Measurements from ENCODE around the gene EIF4EBP3. TPM values are rescaled to one million over a fixed set of nuclear protein-coding genes. Genes with fewer than 3 reads are reported as not detected.
A peak's percentile ranks its signal among the peaks of the same experiment; 100 is the strongest.

Gene EIF4EBP3
- total and polyA plus RNA-seq, 4 donors: 1.4 to 55.8 (median 8.0) TPM

DNA sequence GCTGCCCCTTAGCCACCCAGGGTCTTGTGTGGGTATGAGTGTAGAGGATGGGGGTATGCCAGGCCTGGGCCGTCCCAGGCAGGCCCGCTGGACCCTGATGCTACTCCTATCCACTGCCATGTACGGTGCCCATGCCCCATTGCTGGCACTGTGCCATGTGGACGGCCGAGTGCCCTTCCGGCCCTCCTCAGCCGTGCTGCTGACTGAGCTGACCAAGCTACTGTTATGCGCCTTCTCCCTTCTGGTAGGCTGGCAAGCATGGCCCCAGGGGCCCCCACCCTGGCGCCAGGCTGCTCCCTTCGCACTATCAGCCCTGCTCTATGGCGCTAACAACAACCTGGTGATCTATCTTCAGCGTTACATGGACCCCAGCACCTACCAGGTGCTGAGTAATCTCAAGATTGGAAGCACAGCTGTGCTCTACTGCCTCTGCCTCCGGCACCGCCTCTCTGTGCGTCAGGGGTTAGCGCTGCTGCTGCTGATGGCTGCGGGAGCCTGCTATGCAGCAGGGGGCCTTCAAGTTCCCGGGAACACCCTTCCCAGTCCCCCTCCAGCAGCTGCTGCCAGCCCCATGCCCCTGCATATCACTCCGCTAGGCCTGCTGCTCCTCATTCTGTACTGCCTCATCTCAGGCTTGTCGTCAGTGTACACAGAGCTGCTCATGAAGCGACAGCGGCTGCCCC is 19.8 kb downstream of the EIF4EBP3 start:
- Histone ChIP-seq H3K9ac (ENCODE audit: low read depth in 1 of 2, low read length in 2 of 2) (no peak overlapping the region), H3K4me3 (ENCODE audit: low read depth in 1 of 3, low read length in 3 of 3) (no peak overlapping the region), H3K4me1 (ENCODE audit: control insufficient read depth in 4 of 4, insufficient read depth in 4 of 4, low read length in 3 of 4) (peaks cover 17 to 71% (median 61%) of the 10 kb centered on the region in 4 donors), H3K9me3 (ENCODE audit: control insufficient read depth in 4 of 4, low read length in 3 of 4) (no peaks in the 10 kb centered on the region), H3K36me3 (ENCODE audit: control insufficient read depth in 4 of 4, insufficient read depth in 3 of 4, low read depth in 1 of 4, low read length in 3 of 4) (peaks cover 6 to 20% (median 15%) of the 10 kb centered on the region in 4 donors), H3K27ac (ENCODE audit: low read depth in 1 of 2, low read length in 2 of 2) (no peak overlapping the region), H3K27me3 (ENCODE audit: control insufficient read depth in 4 of 4, insufficient read depth in 4 of 4, low read length in 3 of 4) (no peaks in the 10 kb centered on the region)
- WGBS: 86% methylated on average over 22 of the region's 22 CpGs
- no peak for TF ChIP-seq FOXA2 (IDR thresholded peaks at IDR 0.05)
- no peak for DNase-seq (ENCODE audit: low spot score)

DNA sequence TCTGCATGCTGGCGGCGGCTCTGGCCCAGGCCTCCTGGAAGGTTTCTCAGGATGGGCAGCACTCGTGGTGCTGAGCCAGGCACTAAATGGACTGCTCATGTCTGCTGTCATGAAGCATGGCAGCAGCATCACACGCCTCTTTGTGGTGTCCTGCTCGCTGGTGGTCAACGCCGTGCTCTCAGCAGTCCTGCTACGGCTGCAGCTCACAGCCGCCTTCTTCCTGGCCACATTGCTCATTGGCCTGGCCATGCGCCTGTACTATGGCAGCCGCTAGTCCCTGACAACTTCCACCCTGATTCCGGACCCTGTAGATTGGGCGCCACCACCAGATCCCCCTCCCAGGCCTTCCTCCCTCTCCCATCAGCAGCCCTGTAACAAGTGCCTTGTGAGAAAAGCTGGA is 20.4 kb downstream of the EIF4EBP3 start:
- Histone ChIP-seq H3K4me1 (ENCODE audit: control insufficient read depth in 4 of 4, insufficient read depth in 4 of 4, low read length in 3 of 4) (peaks cover 12 to 66% (median 56%) of the 10 kb centered on the region in 4 donors), H3K4me3 (ENCODE audit: low read depth in 1 of 3, low read length in 3 of 3) (no peak overlapping the region), H3K27ac (ENCODE audit: low read depth in 1 of 2, low read length in 2 of 2) (no peak overlapping the region), H3K36me3 (ENCODE audit: control insufficient read depth in 4 of 4, insufficient read depth in 3 of 4, low read depth in 1 of 4, low read length in 3 of 4) (peaks cover 6 to 20% (median 15%) of the 10 kb centered on the region in 4 donors), H3K9ac (ENCODE audit: low read depth in 1 of 2, low read length in 2 of 2) (no peak overlapping the region), H3K9me3 (ENCODE audit: control insufficient read depth in 4 of 4, low read length in 3 of 4) (no peaks in the 10 kb centered on the region), H3K27me3 (ENCODE audit: control insufficient read depth in 4 of 4, insufficient read depth in 4 of 4, low read length in 3 of 4) (no peaks in the 10 kb centered on the region)
- no peak for TF ChIP-seq RAD21 (IDR thresholded peaks at IDR 0.05)
- no peak for TF ChIP-seq SP1 (IDR thresholded peaks at IDR 0.05)
- no peak for TF ChIP-seq HNF4G (IDR thresholded peaks at IDR 0.05)
- no peak for TF ChIP-seq EGR1 (IDR thresholded peaks at IDR 0.05; ENCODE audit: low read depth in 2 of 2)
- no peak for TF ChIP-seq NR2F2 (IDR thresholded peaks at IDR 0.05)
- TF ChIP-seq, protein P1, sequence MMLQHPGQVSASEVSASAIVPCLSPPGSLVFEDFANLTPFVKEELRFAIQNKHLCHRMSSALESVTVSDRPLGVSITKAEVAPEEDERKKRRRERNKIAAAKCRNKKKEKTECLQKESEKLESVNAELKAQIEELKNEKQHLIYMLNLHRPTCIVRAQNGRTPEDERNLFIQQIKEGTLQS (IDR thresholded peaks at IDR 0.05): no peak
- no peak for TF ChIP-seq FOXA1 (IDR thresholded peaks at IDR 0.05)
- no peak for TF ChIP-seq FOXA2 (IDR thresholded peaks at IDR 0.05)
- TF ChIP-seq, protein P2, sequence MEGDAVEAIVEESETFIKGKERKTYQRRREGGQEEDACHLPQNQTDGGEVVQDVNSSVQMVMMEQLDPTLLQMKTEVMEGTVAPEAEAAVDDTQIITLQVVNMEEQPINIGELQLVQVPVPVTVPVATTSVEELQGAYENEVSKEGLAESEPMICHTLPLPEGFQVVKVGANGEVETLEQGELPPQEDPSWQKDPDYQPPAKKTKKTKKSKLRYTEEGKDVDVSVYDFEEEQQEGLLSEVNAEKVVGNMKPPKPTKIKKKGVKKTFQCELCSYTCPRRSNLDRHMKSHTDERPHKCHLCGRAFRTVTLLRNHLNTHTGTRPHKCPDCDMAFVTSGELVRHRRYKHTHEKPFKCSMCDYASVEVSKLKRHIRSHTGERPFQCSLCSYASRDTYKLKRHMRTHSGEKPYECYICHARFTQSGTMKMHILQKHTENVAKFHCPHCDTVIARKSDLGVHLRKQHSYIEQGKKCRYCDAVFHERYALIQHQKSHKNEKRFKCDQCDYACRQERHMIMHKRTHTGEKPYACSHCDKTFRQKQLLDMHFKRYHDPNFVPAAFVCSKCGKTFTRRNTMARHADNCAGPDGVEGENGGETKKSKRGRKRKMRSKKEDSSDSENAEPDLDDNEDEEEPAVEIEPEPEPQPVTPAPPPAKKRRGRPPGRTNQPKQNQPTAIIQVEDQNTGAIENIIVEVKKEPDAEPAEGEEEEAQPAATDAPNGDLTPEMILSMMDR (IDR thresholded peaks at IDR 0.05; ENCODE audit: low read depth, low read length, missing input control): no peak
- no peak for TF ChIP-seq HNF4A (conservative IDR thresholded peaks at IDR 0.05)
- no peak for TF ChIP-seq RXRA (IDR thresholded peaks at IDR 0.05)
- no peak for TF ChIP-seq JUND (IDR thresholded peaks at IDR 0.05)
- no peak for TF ChIP-seq YY1 (IDR thresholded peaks at IDR 0.05)
- no peak for DNase-seq (ENCODE audit: low spot score)
- 96% methylated on average over 13 of the region's 13 CpGs for WGBS

DNA sequence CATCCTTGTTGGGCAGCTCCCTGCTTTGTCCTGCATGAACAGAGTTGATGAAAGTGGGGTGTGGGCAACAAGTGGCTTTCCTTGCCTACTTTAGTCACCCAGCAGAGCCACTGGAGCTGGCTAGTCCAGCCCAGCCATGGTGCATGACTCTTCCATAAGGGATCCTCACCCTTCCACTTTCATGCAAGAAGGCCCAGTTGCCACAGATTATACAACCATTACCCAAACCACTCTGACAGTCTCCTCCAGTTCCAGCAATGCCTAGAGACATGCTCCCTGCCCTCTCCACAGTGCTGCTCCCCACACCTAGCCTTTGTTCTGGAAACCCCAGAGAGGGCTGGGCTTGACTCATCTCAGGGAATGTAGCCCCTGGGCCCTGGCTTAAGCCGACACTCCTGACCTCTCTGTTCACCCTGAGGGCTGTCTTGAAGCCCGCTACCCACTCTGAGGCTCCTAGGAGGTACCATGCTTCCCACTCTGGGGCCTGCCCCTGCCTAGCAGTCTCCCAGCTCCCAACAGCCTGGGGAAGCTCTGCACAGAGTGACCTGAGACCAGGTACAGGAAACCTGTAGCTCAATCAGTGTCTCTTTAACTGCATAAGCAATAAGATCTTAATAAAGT is 21.1 kb downstream of the EIF4EBP3 start:
- Histone ChIP-seq H3K9ac (ENCODE audit: low read depth in 1 of 2, low read length in 2 of 2) (peak overlapping the region in 1 of 2 donors; percentile 39), H3K4me3 (ENCODE audit: low read depth in 1 of 3, low read length in 3 of 3) (no peak overlapping the region), H3K27me3 (ENCODE audit: control insufficient read depth in 4 of 4, insufficient read depth in 4 of 4, low read length in 3 of 4) (no peaks in the 10 kb centered on the region), H3K4me1 (ENCODE audit: control insufficient read depth in 4 of 4, insufficient read depth in 4 of 4, low read length in 3 of 4) (peaks cover 14 to 67% (median 57%) of the 10 kb centered on the region in 4 donors), H3K9me3 (ENCODE audit: control insufficient read depth in 4 of 4, low read length in 3 of 4) (no peaks in the 10 kb centered on the region), H3K36me3 (ENCODE audit: control insufficient read depth in 4 of 4, insufficient read depth in 3 of 4, low read depth in 1 of 4, low read length in 3 of 4) (peaks cover 6 to 20% (median 15%) of the 10 kb centered on the region in 4 donors), H3K27ac (ENCODE audit: low read depth in 1 of 2, low read length in 2 of 2) (peak overlapping the region; percentile 27 to 44)
- WGBS: 98% methylated on average over 2 of the region's 2 CpGs
- DNase-seq (ENCODE audit: low spot score): no peak
- TF ChIP-seq JUND (IDR thresholded peaks at IDR 0.05) (no peak), GABPA (IDR thresholded peaks at IDR 0.05 in 1 of 2, conservative IDR thresholded peaks at IDR 0.05 in 1 of 2) (no peak), EGR1 (IDR thresholded peaks at IDR 0.05; ENCODE audit: low read depth in 2 of 2) (no peak)
- TF ChIP-seq, protein P3, sequence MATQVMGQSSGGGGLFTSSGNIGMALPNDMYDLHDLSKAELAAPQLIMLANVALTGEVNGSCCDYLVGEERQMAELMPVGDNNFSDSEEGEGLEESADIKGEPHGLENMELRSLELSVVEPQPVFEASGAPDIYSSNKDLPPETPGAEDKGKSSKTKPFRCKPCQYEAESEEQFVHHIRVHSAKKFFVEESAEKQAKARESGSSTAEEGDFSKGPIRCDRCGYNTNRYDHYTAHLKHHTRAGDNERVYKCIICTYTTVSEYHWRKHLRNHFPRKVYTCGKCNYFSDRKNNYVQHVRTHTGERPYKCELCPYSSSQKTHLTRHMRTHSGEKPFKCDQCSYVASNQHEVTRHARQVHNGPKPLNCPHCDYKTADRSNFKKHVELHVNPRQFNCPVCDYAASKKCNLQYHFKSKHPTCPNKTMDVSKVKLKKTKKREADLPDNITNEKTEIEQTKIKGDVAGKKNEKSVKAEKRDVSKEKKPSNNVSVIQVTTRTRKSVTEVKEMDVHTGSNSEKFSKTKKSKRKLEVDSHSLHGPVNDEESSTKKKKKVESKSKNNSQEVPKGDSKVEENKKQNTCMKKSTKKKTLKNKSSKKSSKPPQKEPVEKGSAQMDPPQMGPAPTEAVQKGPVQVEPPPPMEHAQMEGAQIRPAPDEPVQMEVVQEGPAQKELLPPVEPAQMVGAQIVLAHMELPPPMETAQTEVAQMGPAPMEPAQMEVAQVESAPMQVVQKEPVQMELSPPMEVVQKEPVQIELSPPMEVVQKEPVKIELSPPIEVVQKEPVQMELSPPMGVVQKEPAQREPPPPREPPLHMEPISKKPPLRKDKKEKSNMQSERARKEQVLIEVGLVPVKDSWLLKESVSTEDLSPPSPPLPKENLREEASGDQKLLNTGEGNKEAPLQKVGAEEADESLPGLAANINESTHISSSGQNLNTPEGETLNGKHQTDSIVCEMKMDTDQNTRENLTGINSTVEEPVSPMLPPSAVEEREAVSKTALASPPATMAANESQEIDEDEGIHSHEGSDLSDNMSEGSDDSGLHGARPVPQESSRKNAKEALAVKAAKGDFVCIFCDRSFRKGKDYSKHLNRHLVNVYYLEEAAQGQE (IDR thresholded peaks at IDR 0.05): no peak
